Astrocyte of the hippocampus (primary cell): ENCODE results near the gene MAB21L4.

ENCODE experiments used
- DNase-seq: peaks from one replicate; pipeline ENCODE4 v3.0.0; 2011; ENCODE audit warnings: low read depth, low spot score

The MAB21L4 gene

GRCh38 chr2:240895656-240896388, at the start of gene MAB21L4:
Gene MAB21L4, minus strand, starts transcription at chr2:240896156. Its CDS starts 159 bp downstream, at chr2:240895997.
- peak; percentile 33 for DNase-seq

- DNase-seq = no peak
Measured at GRCh38 chr2:240936106-240936505, 40.1 kb upstream of the MAB21L4 start.

- no peak for DNase-seq
Measured at GRCh38 chr2:240935103-240935876, 39.3 kb upstream of the MAB21L4 start.

GRCh38 chr2:240934701-240935102, 38.7 kb upstream of the MAB21L4 start:
- no peak for DNase-seq

GRCh38 chr2:240933966-240934700, 38.2 kb upstream of the MAB21L4 start:
- DNase-seq = no peak

- DNase-seq = no peak
Measured at GRCh38 chr2:240933048-240933965, 37.4 kb upstream of the MAB21L4 start.

GRCh38 chr2:240932724-240933047, 36.7 kb upstream of the MAB21L4 start:
- no peak for DNase-seq

GRCh38 chr2:240932001-240932723, 36.2 kb upstream of the MAB21L4 start:
- DNase-seq = no peak

GRCh38 chr2:240931319-240931949, 35.5 kb upstream of the MAB21L4 start:
- DNase-seq = no peak

GRCh38 chr2:240930631-240931318, 34.8 kb upstream of the MAB21L4 start:
- DNase-seq = no peak

GRCh38 chr2:240930096-240930630, 34.2 kb upstream of the MAB21L4 start:
- DNase-seq = no peak

GRCh38 chr2:240929364-240930095, 33.6 kb upstream of the MAB21L4 start:
- no peak for DNase-seq

- no peak for DNase-seq
Measured at GRCh38 chr2:240928476-240929363, 32.8 kb upstream of the MAB21L4 start.

- no peak for DNase-seq
Measured at GRCh38 chr2:240927390-240927781, 31.4 kb upstream of the MAB21L4 start.

- no peak for DNase-seq
Measured at GRCh38 chr2:240926516-240927389, 30.8 kb upstream of the MAB21L4 start.
